ENCODE data around the gene CD7. TPM values are rescaled to one million over a fixed set of nuclear protein-coding genes. Genes with fewer than 3 reads are reported as not detected.

The CD7 gene
- total and polyA plus RNA-seq, 2 donors (not counting 3 experiments of a cell fraction or from before 2014, with no cell fraction given) = not detected

- Histone ChIP-seq H3K4me2 (ENCODE audit: insufficient read depth, low read length) (no peak overlapping the region), H3K9ac (replicated peaks; ENCODE audit: extremely low read depth, insufficient read depth, low read length) (no peak overlapping the region), H3K27ac (ENCODE audit: insufficient read depth, low read depth, low read length) (no peak overlapping the region), H3K79me2 (ENCODE audit: control insufficient read depth, insufficient read depth, low read length) (no peaks in the 10 kb centered on the region), H3K36me3 (ENCODE audit: control insufficient read depth in 2 of 2, extremely low read depth in 1 of 2, insufficient read depth in 2 of 2, low read length in 2 of 2) (no peaks in the 10 kb centered on the region), H4K20me1 (replicated peaks; ENCODE audit: control insufficient read depth, extremely low read depth, insufficient read depth, low read length) (no peaks in the 10 kb centered on the region), H3K27me3 (ENCODE audit: control insufficient read depth in 2 of 2, insufficient read depth in 2 of 2, low read length in 2 of 2) (no peaks in the 10 kb centered on the region), H3K4me3 (replicated peaks in 1 of 3; ENCODE audit: insufficient read depth in 1 of 3, low read depth in 1 of 3, low read length in 3 of 3) (no peak overlapping the region), H2AFZ (ENCODE audit: low read depth, low read length) (no peak overlapping the region), H3K9me1 (replicated peaks; ENCODE audit: control insufficient read depth, extremely low read depth, insufficient read depth, low read length) (no peaks in the 10 kb centered on the region), H3K4me1 (ENCODE audit: control insufficient read depth, extremely low read depth, insufficient read depth, low read length) (peaks cover 2% of the 10 kb centered on the region), H3K9me3 (replicated peaks; ENCODE audit: control insufficient read depth, insufficient read depth, low read length) (no peaks in the 10 kb centered on the region)
- POLR2A ChIA-PET = no interaction called here
- DNase-seq (ENCODE audit: low read depth, low spot score) = no peak
- no TSS peak for BruUV-seq (replicated peaks)
- no peak for FAIRE-seq
- intact Hi-C loops (cut with micrococcal nuclease) (no loop called here), dilution Hi-C loops (cut with MboI; ENCODE audit: extremely low pct_ligation_motif_present, low sequenced_read_pairs) (no loop called here)
- TF ChIP-seq JUN (IDR thresholded peaks at IDR 0.05; ENCODE audit: borderline replicate concordance, insufficient read depth, insufficient read length, low read depth) (no peak), POLR2A (IDR thresholded peaks at IDR 0.05; ENCODE audit: low read depth, low read length) (no peak), EZH2 (IDR thresholded peaks at IDR 0.05; ENCODE audit: borderline replicate concordance, low read depth, low read length, severe bottlenecking) (no peak), MYC (IDR thresholded peaks at IDR 0.05; ENCODE audit: low read depth, low read length) (no peak), FOS (IDR thresholded peaks at IDR 0.05; ENCODE audit: borderline replicate concordance, insufficient read depth, low read length) (no peak), GATA2 (IDR thresholded peaks at IDR 0.05; ENCODE audit: insufficient read depth, insufficient read length, low read depth, low read length) (no peak), POLR2AphosphoS5 (IDR thresholded peaks at IDR 0.05; ENCODE audit: insufficient read depth, low read depth, low read length) (no peak)
- TF ChIP-seq, protein P1, sequence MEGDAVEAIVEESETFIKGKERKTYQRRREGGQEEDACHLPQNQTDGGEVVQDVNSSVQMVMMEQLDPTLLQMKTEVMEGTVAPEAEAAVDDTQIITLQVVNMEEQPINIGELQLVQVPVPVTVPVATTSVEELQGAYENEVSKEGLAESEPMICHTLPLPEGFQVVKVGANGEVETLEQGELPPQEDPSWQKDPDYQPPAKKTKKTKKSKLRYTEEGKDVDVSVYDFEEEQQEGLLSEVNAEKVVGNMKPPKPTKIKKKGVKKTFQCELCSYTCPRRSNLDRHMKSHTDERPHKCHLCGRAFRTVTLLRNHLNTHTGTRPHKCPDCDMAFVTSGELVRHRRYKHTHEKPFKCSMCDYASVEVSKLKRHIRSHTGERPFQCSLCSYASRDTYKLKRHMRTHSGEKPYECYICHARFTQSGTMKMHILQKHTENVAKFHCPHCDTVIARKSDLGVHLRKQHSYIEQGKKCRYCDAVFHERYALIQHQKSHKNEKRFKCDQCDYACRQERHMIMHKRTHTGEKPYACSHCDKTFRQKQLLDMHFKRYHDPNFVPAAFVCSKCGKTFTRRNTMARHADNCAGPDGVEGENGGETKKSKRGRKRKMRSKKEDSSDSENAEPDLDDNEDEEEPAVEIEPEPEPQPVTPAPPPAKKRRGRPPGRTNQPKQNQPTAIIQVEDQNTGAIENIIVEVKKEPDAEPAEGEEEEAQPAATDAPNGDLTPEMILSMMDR (IDR thresholded peaks at IDR 0.05; ENCODE audit: extremely low read depth in 1 of 2, insufficient read depth in 1 of 2, low read depth in 1 of 2, low read length in 2 of 2) = no peak
- TF ChIP-seq, protein P2, sequence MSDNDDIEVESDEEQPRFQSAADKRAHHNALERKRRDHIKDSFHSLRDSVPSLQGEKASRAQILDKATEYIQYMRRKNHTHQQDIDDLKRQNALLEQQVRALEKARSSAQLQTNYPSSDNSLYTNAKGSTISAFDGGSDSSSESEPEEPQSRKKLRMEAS (IDR thresholded peaks at IDR 0.05; ENCODE audit: insufficient read depth, insufficient read length) = no peak
- CTCF ChIA-PET = interaction anchor here (1.1 to 1.6 kb wide), 3 partner anchors 10 to 22 kb away, joined by 4 to 6 read pairs (median 5); partner anchors contain the start of gene SECTM1
Measured at GRCh38 chr17:82355770-82356427, 38.5 kb upstream of the CD7 start.

All from endothelial cell of umbilical vein (primary cell).